Fibroblast of skin of back (primary cell): ENCODE results near the gene TAF1A.
A peak's percentile ranks its signal among the peaks of the same experiment; 100 is the strongest.

Source experiments
- DNase-seq: peaks from one replicate; pipeline ENCODE4 v3.0.0-alpha.2; 2013

TAF1A gene

GRCh38 chr1:222596696-222597095 is 7.0 kb upstream of the TAF1A start:
- no peak for DNase-seq

GRCh38 chr1:222594789-222595188 is 5.1 kb upstream of the TAF1A start:
- DNase-seq = no peak

GRCh38 chr1:222592171-222592570 is 2.4 kb upstream of the TAF1A start:
- peak; percentile 34 for DNase-seq

DNA sequence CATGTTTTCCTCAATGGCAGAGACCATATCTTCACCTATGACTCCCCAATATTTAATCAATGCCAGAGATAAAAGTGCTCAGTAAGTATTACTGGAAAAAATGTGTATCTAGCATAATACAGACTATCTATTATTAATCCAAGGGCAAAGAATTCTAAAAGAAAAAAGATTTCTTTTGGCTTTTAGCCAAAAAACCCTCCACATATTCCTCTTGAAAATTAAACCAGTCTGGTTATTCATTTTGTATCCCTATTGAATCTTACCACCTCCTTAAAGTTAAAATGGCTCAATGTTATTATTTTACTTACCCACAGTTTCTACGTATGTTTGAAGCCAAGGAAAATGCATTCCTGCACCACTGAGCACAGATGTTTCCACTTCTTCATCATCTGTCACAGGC is 1.6 kb downstream of the TAF1A start:
- DNase-seq = no peak

DNA sequence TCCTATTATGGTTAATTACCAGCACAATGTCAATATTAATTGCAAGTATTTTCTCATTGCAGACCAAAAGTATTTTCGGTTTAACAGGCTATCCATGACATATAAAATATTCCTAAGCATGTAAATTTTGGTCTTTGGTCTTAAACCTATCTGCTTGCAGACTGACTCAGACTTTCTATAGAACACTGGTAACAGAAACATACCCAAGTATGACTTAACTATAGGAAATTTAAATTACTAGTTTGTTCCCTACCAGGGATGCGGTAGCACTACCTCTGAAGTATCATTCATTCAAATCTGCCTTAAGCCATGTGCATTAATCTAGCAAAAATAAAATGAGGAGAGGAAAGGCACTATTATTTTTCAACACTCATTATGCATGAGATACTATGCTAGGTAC is 2.9 kb downstream of the TAF1A start:
- no peak for DNase-seq

- DNase-seq = no peak
Measured at GRCh38 chr1:222583079-222583478, 6.7 kb downstream of the TAF1A start.

DNA sequence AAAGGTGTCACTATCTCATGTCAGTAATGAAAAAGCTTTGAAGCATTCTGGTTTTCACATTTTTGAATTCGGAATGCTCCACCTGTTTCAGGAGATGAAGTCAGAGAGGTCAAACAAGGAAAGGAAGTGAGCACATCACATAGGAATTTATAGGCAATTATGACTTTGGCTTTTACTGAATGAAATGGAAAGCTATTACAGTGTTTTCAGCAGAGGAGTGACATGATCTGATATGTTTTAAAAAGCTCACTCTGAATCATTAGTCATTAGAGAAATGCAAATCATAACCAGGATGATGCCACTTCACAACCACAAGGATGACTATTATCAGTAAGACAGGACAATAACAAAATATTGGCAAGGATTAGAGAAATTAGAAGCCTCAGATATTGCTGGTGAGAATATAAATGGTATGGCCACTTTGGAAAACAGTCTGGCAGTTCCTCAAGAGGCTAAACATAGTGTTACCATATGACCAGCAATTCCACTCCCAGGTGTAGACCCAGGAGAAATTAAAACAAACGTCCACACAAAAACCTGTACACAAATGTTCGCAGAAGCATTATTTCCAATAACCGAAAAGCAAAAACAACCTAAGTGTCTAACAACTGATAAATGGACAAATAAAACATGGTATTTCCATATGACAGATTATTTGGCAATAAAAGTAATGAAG is 7.5 kb downstream of the TAF1A start:
- DNase-seq = peak; percentile 21

- DNase-seq = no peak
Measured at GRCh38 chr1:222579316-222579715, 10.4 kb downstream of the TAF1A start.

DNA sequence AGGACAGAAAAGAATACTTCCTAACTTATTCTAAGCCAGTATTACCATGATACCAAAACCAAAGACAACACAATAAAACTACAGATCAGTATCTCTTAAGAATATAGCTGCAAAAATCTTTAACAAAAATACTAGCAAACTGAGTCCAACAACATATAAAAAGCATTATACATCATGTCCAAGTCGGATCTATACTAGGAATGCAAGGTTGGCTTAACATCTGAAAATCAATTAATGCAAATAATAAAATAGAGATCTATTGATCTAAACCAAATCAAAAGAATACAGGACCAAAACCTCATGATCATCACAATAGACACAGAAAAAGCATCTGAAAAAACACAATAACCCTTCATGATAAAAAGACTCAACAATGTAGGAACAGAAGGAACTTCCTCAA is 18.9 kb downstream of the TAF1A start:
- DNase-seq = no peak

GRCh38 chr1:222561656-222562055 is 28.1 kb downstream of the TAF1A start:
- DNase-seq = no peak

DNA sequence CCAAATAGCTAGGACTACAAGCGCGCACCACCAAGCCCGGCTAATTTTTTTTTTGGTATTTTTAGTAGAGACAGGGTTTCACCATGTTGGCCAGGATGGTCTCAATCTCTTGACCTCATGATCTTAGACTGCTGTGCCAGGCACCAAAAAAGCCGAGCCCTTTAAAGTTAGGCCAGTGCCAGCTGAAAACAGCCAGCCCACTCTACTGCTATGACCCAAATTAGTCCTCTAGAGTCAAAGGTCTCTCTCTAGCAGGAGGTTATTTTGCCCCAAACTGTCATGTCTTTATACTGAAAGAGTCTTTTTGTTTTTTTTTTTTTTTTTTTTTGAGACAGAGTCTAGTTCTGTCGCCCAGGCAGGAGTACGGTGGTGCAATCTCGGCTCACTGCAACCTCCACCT is 32.2 kb downstream of the TAF1A start:
- DNase-seq = no peak

DNA sequence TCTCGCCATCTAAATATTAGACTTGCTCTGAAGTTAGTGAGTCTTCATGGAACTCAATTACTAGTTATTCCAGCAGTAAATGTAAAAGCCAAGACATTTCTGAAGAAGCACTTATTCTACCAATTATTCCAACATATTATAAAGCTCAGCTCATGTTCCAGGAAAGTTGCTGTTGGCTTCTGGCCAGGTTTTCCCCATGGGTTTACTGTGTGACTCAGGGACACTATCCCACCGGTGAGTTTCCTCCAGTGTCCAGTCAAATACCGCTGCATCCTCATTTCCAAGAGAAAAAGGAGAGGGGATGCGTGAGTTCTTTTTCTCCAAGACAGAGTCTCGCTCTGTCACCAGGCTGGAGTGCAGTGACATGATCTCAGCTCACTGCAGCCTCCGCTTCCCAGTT is 32.6 kb downstream of the TAF1A start:
- peak; percentile 63 for DNase-seq

DNA sequence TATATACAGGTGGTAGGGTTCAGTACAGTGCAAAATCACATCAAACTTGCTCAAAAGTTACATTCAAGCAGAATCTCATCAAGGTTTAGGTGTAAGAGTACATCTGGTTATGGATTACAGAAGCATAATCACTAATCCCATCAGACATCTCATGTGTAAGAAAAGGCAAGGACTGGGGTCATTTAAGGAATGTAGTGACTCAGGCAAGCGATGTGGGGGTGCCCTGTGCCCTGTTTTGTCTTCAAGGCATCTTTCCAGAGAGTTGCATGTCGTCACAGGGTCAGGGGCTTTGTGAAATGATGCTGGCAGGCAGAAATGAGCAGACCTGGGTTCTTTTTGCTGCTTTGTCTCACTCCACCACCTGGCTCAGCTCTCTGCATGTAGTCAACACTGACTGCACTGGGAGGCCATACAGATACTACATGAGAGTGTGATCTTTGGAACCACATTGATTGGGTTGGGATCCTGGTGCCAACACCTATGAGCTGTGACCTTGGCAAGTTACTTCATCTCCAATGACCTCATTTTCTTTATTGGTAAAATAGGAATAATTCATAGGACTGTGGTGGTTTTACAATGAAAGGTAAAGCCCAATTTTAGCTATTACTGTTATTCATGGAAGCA is 33.6 kb downstream of the TAF1A start:
- DNase-seq = no peak

- DNase-seq = no peak
Measured at GRCh38 chr1:222554177-222554576, 35.6 kb downstream of the TAF1A start.

DNA sequence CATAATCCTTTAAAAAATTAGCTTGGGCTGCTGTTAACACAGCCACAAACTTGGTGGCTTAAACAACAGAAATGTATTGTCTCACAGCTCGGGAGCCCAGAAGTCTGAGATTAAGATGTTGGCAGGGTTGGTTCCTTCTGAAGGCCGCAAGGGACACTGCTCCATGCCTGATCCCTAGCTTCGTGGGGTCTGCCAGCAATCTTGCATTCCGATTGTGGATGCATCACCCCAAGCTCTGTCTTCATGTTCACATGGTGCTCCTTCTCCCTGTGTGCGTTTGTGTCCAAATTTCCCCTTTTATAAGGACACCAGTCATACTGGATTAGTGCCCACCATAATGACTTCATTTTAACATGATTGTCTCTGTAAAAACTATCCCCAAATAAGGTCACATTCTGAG is 36.9 kb downstream of the TAF1A start:
- no peak for DNase-seq

DNA sequence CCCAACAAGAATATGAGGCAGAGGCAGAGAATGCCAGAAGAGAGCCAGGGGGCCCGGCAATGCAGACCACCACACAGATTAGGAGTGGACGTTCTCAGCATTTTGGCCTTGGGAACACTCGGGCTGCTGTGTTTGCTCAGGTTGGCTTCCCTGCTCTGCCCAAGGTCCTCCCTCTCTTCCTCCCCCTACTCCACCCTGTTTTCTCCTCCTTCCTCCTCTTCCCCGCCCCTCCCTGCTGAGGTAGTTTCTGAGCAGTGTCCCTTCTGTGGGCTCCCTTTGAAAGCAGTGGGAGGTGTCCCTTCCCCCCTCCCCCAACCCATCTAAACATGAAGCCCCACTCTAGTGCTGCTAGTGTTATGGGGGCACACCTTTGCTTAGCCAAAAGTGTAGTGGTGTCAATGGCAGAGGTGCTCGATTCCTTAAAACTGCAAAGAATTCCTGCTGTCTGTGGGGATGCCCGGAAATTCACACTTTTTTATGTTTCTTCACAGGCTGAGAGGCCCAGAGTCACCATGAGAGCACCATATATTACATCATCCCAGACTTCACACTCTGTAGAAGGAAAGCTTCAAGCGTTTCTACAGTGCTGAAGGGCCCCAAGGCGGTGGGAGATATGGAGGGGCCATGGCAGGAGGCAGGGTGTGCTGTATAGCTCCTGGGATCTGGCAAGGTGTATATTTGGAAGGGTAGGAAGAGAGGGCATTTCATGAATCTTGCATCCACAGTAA is 41.6 kb downstream of the TAF1A start, which contains the start of gene HHIPL2:
Gene HHIPL2, minus strand, starts transcription at position 161 of the 728 bp plus-strand sequence. Its CDS starts 60 bp downstream, at position 101.
- DNase-seq = no peak

DNA sequence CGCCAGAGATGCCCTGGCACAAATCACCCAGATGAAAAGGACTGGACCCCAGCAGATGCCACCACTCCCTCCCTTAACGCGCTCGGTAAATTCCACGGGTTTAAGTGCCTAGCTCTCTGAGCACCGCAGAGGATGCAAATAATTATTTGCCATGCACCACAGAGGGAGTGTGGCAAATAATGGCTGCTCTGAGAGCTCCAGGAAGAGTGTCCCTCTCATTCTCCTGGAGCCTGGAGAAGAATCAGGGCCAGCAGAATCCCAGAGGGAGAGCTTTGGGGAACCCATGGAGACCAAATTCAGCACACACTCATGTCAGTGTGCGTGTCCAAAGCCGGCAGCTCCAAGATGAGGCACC is 42.5 kb downstream of the TAF1A start:
- DNase-seq = no peak

- peak; percentile 79 for DNase-seq
Measured at GRCh38 chr1:222546548-222547259, 43.0 kb downstream of the TAF1A start.

DNA sequence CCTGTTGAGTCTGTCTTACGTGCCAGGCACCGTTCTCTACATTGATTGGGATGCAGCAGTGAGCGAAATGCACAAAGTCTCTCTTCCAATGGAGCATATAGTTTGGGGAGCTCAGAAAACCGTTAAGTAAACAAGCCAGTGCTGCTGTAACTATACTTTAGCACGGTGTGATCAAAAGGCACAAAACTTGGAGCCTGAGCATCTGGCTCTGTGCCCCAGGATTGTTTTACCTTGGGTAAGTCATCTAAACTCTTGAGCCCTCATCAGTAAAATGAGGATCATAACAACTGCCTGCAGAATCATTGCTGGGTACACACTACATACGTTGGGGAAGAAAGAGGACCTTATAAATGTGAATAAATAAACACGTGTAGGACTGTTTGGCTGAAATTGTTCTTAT is 43.6 kb downstream of the TAF1A start:
- DNase-seq = no peak

DNA sequence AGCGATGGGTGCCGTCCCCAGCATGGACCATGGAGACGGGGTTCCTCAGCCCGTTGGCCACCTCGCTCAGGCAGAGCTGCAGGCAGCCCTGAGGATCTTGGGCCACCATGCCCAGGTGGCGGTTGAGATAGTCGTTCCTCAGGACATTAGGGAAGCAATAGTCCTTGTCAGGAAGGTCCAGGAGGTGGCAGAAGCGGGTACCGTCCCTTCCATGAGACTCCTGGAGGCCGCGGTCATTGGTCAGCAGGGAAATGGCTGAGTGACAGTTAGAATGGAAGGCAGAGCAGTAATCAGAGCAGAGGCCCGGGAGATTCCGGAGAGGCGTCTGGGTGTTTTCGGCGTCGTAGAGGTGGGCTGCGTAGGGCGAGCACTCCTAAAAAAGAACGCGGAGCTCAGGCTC is 45.9 kb downstream of the TAF1A start:
- DNase-seq = no peak

GRCh38 chr1:222540598-222540995 is 49.1 kb downstream of the TAF1A start:
- no peak for DNase-seq

DNA sequence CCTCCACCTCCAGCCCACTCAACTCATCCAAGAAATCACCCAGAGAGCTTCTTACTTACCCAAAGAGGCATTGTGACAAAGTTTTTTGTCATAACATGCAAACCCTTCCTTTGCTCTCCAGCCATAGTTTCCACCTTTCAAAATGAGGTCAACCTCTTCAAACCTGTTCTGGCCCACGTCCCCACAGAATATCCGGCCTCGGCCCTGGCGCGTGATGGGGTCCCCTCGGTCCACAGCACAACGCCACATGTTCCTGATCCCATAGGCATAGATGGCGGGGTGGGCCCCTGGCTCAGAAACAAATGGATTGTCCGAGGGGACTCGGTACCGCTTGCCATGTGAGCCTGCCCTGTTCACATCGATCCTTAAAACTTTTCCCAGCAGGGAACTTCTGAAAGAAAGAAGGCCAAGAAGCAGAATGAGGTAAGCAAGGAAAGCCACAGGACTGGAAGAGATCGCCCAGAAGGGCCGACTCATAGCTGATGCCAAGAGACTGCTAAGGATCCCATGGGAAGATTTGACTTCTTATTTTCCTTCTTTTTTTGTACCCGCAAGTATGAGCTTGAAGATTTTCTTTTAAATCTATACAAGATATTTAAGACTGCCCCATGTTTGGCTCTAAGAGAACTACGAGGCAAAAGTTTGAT is 49.7 kb downstream of the TAF1A start:
- DNase-seq = no peak

DNA sequence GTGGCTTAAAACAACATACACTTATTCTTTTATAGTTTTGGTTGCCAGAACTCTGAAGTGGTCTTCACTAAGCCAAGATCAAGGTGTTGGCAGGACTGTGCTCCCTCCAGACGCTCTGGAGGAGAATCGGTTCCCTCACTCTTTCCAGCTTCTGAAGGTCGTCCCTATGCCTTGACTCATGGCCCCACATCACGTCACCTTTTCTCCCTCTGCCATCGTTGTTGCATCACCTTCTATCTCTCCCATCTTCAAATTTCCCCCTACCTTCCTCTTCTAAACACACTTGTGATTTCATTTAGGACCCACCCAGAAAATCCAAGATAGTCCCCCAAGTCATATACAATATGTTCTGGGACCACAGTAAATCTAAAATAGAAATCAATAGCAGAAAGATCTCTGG is 54.3 kb downstream of the TAF1A start:
- DNase-seq = no peak
